A549 treated with GW870086 at 1 μM for 4 hours (cell line): ENCODE measurements around the gene HNRNPLL. TPM values are rescaled to one million over a fixed set of nuclear protein-coding genes. Genes with fewer than 3 reads are reported as not detected.

Experiments
- total RNA-seq: library from RNA; stranded (reverse); fragments of 200-300 nt; extraction: Qiagen RNA extraction; gene quantifications from 5 replicates; pipeline ENCODE4 v1.2.3, GENCODE V29; 2022; ENCODE audit warnings: low read depth

Gene HNRNPLL
- 20.0 to 27.3 TPM (median 26.4 TPM) in 5 replicates for total RNA-seq

DNA sequence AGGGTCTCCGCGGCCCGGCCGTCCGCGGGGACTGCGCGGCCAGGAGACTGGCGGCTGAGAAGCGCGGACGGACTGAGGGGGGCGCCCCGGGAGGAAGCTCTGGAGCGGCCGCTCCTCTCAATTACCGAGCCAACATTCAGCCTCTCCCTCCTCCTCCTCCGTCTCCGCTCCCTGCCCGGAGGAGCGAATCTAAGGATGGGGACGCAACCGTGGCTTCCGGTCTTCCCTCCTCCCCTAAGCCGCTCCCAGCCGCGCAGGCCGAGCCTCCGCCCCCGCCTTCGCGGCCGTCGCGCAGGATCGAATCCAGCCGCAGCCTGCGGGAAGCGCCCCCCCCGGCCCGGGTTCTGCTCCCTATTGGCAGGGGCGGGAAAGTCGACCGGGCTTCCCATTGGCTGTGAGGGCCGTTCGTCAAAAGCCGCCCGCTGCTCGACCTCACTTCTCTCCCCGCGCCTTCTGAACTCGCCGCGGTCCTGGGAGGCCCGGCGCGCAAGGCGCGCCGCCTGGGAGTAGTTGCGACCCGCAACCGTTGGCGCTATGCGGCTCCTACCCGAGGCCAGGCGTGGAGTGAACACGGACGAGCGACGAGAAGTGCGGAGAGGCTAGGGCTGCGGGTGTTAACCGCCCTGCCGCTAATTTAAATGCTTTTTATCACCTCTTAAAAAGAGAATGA, at the start of gene HNRNPLL:
Gene HNRNPLL, minus strand, starts transcription at position 197 of the 670 bp plus-strand sequence. CDS start 302 bp downstream, outside the sequence.

Other genes starting within 250 kb of the HNRNPLL start
- 43.9 to 68.7 TPM (median 58.6 TPM) in 5 replicates for gene ATL2, start 225.7 kb downstream of the HNRNPLL start, total RNA-seq
- gene GALM, start 63.2 kb upstream of the HNRNPLL start, total RNA-seq: 15.7 to 17.8 TPM (median 16.8 TPM) in 5 replicates
- gene SRSF7, start 148.4 kb upstream of the HNRNPLL start, total RNA-seq: 303 to 407 TPM (median 345 TPM) in 5 replicates
- gene GEMIN6, start 175.3 kb upstream of the HNRNPLL start, total RNA-seq: 35.5 to 44.3 TPM (median 40.0 TPM) in 5 replicates